HL-60 (cell line): ENCODE data around the gene RAB44.

Source experiments
- DNase-seq, 2 experiments: peaks; one replicate each; pipeline ENCODE4 v3.0.0-alpha.2; 2010 to 2020; ENCODE audit warnings: low read depth in 1 of 2, low spot score in 1 of 2
- H3K27ac ChIP-seq: fragments of 250-450 bp; sonication (Bioruptor Pico); replicated peaks from 2 replicates; pipeline ENCODE4 v1.5.1; 2020; ENCODE audit warnings: mild to moderate bottlenecking, moderate library complexity
- H3K27me3 ChIP-seq: fragments of 250-450 bp; sonication (Bioruptor Pico); 2 replicates; pipeline ENCODE4 v1.5.1; 2021; ENCODE audit warnings: mild to moderate bottlenecking, moderate library complexity; ENCODE audit not compliant: insufficient read depth, poor library complexity, severe bottlenecking
- H3K4me3 ChIP-seq: replicated peaks from 2 replicates; pipeline ENCODE4 v1.5.1; 2011; ENCODE audit warnings: mild to moderate bottlenecking, control low read depth, low read length; ENCODE audit not compliant: insufficient read depth
- CTCF ChIP-seq: IDR thresholded peaks from one replicate; pipeline ENCODE4 v1.5.1; 2011; ENCODE audit warnings: low read length, control low read depth, inconsistent platforms; ENCODE audit not compliant: insufficient read depth
- GABPA ChIP-seq: IDR thresholded peaks from 2 replicates; pipeline ENCODE4 v1.6.1; 2012; ENCODE audit warnings: low read depth
- POLR2AphosphoS5 ChIP-seq: IDR thresholded peaks from 2 replicates; pipeline ENCODE4 v1.6.1; 2012; ENCODE audit warnings: low read depth
- REST ChIP-seq: IDR thresholded peaks from 2 replicates; pipeline ENCODE4 v1.6.1; 2012; ENCODE audit warnings: low read depth; ENCODE audit not compliant: insufficient replicate concordance
- SPI1 ChIP-seq: IDR thresholded peaks from 2 replicates; pipeline ENCODE4 v1.6.1; 2012; ENCODE audit warnings: low read depth, mild to moderate bottlenecking, borderline replicate concordance

RAB44 gene

GRCh38 chr6:36745283-36745682, 47.7 kb downstream of the RAB44 start:
- no peak for DNase-seq
- H3K4me3 ChIP-seq, result no peak overlapping the region
- H3K27ac ChIP-seq, result no peak overlapping the region
- TF ChIP-seq POLR2AphosphoS5 (no peak), GABPA (no peak), CTCF (no peak), SPI1 (no peak), REST (no peak)
- H3K27me3 ChIP-seq, result no peaks in the 10 kb centered on the region

- H3K4me3 ChIP-seq, result no peak overlapping the region
- no peak for TF ChIP-seq GABPA
- H3K27me3 ChIP-seq, result no peaks in the 10 kb centered on the region
- H3K27ac ChIP-seq, result no peak overlapping the region
- DNase-seq, result no peak
Observed at GRCh38 chr6:36745836-36746235, 48.2 kb downstream of the RAB44 start.

- TF ChIP-seq GABPA, result no peak
- no peak for TF ChIP-seq POLR2AphosphoS5
- TF ChIP-seq REST, result no peak
- no peak for TF ChIP-seq CTCF
- no peak for TF ChIP-seq SPI1
- H3K27me3 ChIP-seq, result no peaks in the 10 kb centered on the region
- H3K27ac ChIP-seq, result no peak overlapping the region
- no peak for DNase-seq
- H3K4me3 ChIP-seq, result no peak overlapping the region
Observed at GRCh38 chr6:36746251-36746650, 48.6 kb downstream of the RAB44 start.

GRCh38 chr6:36749829-36750489, 52.3 kb downstream of the RAB44 start:
- Histone ChIP-seq H3K27me3 (no peaks in the 10 kb centered on the region), H3K27ac (no peak overlapping the region), H3K4me3 (no peak overlapping the region)
- DNase-seq, result no peak
- no peak for TF ChIP-seq POLR2AphosphoS5
- TF ChIP-seq SPI1, result no peak

GRCh38 chr6:36751091-36751490, 53.5 kb downstream of the RAB44 start:
- no peak for DNase-seq
- TF ChIP-seq CTCF, result no peak
- TF ChIP-seq SPI1, result no peak
- no peak for TF ChIP-seq REST
- no peak for TF ChIP-seq POLR2AphosphoS5
- no peak for TF ChIP-seq GABPA
- H3K27ac ChIP-seq, result no peak overlapping the region
- no peak overlapping the region for H3K4me3 ChIP-seq
- no peaks in the 10 kb centered on the region for H3K27me3 ChIP-seq
